ENCODE results near the gene VIPR2.

- TF ChIP-seq, protein P1, sequence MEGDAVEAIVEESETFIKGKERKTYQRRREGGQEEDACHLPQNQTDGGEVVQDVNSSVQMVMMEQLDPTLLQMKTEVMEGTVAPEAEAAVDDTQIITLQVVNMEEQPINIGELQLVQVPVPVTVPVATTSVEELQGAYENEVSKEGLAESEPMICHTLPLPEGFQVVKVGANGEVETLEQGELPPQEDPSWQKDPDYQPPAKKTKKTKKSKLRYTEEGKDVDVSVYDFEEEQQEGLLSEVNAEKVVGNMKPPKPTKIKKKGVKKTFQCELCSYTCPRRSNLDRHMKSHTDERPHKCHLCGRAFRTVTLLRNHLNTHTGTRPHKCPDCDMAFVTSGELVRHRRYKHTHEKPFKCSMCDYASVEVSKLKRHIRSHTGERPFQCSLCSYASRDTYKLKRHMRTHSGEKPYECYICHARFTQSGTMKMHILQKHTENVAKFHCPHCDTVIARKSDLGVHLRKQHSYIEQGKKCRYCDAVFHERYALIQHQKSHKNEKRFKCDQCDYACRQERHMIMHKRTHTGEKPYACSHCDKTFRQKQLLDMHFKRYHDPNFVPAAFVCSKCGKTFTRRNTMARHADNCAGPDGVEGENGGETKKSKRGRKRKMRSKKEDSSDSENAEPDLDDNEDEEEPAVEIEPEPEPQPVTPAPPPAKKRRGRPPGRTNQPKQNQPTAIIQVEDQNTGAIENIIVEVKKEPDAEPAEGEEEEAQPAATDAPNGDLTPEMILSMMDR (IDR thresholded peaks at IDR 0.05) = no peak
- TF ChIP-seq POLR2A (IDR thresholded peaks at IDR 0.05) = no peak
Observed at GRCh38 chr7:158985583-158985982, 159.1 kb downstream of the VIPR2 start.
